ENCODE measurements around the gene TFDP1.
A peak's percentile ranks its signal among the peaks of the same experiment; 100 is the strongest.
"Not testable (repeated sequence)": the region's sequence is repeated elsewhere in the genome, so short reads cannot be mapped to it uniquely, and the experiment has no call there.

TFDP1 gene

GRCh38 chr13:113617961-113618360, 33.4 kb downstream of the TFDP1 start:
- TF ChIP-seq, protein P1, sequence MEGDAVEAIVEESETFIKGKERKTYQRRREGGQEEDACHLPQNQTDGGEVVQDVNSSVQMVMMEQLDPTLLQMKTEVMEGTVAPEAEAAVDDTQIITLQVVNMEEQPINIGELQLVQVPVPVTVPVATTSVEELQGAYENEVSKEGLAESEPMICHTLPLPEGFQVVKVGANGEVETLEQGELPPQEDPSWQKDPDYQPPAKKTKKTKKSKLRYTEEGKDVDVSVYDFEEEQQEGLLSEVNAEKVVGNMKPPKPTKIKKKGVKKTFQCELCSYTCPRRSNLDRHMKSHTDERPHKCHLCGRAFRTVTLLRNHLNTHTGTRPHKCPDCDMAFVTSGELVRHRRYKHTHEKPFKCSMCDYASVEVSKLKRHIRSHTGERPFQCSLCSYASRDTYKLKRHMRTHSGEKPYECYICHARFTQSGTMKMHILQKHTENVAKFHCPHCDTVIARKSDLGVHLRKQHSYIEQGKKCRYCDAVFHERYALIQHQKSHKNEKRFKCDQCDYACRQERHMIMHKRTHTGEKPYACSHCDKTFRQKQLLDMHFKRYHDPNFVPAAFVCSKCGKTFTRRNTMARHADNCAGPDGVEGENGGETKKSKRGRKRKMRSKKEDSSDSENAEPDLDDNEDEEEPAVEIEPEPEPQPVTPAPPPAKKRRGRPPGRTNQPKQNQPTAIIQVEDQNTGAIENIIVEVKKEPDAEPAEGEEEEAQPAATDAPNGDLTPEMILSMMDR (conservative IDR thresholded peaks at IDR 0.05; ENCODE audit: low read depth) = no peak
- ChIA-PET POLR2A (ENCODE audit: low non-redundant PET) (no interaction called here), CTCF (no interaction called here)
- no peak overlapping the region for H3K27ac ChIP-seq
- DNase-seq (ENCODE audit: low spot score) = no peak

DNA sequence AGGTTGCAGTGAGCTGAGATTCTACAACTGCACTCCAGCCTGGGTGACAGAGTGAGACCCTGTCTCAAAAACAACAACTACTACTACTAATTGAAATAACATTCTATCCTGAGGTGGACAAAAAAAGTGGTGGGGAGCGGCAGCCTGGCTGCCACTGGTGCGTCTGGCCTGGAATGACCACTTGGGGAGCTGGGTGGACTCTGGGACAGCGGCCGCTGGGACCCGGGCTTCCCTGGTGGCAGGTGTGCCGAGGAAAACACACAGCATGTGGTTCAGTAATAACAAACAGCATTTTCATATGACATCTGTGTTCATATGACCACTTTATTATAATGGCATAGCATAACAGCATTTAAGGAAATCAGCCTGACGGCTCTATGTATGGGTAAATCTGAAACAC, 33.9 kb downstream of the TFDP1 start:
- ChIA-PET POLR2A (ENCODE audit: low non-redundant PET) (no interaction called here), CTCF (no interaction called here)
- no peak for DNase-seq (ENCODE audit: low spot score)
- TF ChIP-seq, protein P1 (conservative IDR thresholded peaks at IDR 0.05; ENCODE audit: low read depth) = no peak
- no peak overlapping the region for H3K27ac ChIP-seq

- ChIA-PET CTCF (no interaction called here), POLR2A (ENCODE audit: low non-redundant PET) (no interaction called here)
- TF ChIP-seq, protein P1 (conservative IDR thresholded peaks at IDR 0.05; ENCODE audit: low read depth) = no peak
- peak overlapping the region; percentile 42 for H3K27ac ChIP-seq
- no peak for DNase-seq (ENCODE audit: low spot score)
These were observed 35.7 kb downstream of the TFDP1 start for GRCh38 chr13:113620036-113620796.

DNA sequence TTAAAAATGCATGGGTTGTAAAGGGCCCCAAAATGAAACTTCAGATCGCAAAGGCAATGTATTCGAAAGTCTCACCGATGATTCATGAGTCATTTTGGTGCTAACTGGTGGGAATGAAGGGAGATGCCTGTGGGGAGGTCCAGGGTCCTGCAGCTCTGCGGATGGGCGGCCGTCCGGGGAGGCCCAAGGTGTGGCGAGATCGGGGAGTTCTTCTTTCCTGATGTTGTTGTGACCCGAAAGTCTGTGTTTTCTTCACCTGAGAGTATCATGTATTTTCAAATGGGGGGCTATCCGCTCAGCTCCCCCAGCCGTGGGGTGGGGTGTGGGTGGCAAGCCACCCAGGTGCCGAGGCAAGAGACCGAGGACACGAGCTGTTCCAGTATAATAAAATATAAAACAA, 36.5 kb downstream of the TFDP1 start:
- ChIA-PET CTCF (no interaction called here), POLR2A (ENCODE audit: low non-redundant PET) (no interaction called here)
- DNase-seq (ENCODE audit: low spot score) = no peak
- TF ChIP-seq, protein P1 (conservative IDR thresholded peaks at IDR 0.05; ENCODE audit: low read depth) = no peak
- H3K27ac ChIP-seq = no peak overlapping the region

DNA sequence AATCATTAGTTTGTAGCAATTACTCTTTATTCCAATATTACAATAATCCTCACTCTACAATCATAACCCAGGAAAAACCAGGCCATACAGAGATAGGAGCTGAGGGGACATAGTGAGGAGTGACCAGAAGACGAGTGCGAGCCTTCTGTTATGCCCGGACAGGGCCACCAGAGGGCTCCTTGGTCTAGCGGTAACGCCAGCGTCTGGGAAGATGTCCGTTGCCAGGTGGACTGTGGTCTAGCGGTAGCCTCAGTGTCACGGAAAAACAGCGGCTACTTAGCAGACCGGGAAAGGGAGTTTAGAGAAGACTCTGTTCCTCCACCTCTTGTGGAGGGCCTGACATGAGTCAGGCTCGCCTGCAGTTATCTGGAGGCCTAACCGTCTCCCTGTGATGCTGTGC, 36.9 kb downstream of the TFDP1 start:
- DNase-seq (ENCODE audit: low spot score); CTCF ChIA-PET; POLR2A ChIA-PET (ENCODE audit: low non-redundant PET); H3K27ac ChIP-seq: not testable (repeated sequence)
- TF ChIP-seq, protein P1 (conservative IDR thresholded peaks at IDR 0.05; ENCODE audit: low read depth) = peak; percentile 14; the same call in 1 of the 2 replicates

DNA sequence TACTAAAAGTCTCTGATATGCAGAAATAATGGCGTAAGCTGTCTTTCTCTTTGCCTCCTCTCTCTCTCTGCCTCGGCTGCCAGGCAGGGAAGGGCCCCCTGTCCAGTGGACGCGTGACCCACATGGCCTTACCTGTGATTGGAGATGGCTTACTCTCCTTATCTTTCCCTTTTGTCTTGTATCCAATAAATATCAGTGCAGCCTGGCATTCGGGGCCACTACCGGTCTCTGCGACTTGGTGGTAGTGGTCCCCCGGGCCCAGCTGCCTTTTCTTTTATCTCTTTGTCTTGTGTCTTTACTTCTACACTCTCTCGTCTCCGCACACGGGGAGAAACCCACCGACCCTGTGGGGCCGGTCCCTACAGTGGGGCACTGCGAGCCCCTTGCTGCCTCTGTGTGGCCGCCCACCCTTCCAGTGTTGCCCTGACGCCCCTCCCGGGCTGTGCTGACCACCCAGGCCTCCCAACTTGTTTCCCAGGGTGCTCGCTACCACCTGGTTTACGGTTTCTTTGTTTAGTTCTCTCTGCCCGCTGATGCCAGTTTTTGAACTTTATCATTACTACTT, 37.5 kb downstream of the TFDP1 start:
- POLR2A ChIA-PET (ENCODE audit: low non-redundant PET); H3K27ac ChIP-seq; CTCF ChIA-PET; DNase-seq (ENCODE audit: low spot score): not testable (repeated sequence)

DNA sequence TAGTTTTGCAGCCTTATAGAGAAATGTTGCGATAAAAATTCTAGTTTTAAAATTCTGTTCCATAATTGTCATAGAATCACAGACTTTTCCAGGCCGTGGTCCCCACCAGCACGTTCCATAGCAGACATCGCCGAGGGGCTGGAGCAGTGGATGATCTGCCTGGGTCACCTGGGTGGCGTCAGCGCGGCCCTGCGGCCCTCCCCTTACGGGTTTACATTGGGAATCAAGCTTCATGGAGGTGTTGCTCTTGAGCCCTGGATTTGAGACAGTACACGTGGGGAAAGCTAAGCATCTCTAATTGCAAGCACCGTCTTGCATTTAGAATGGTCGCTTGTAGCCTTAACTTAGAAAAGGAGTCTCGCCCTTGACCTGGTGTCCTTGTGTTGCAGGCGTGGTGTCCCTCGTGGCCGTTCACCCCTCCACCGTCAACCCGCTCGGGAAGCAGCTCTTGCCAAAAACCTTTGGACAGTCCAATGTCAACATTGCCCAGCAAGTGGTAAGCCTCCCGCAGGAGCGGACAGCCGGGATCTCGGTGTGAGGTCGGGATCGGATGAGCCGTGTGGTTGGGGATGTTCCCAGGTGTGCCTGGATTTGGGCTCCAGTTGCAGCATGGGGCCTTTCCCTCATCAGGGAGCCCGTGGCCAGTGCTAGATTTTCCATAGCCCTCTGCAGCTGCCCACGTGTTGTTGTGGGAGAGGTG, 38.4 kb downstream of the TFDP1 start:
- POLR2A ChIA-PET (ENCODE audit: low non-redundant PET) = no interaction called here
- CTCF ChIA-PET = no interaction called here
- no peak for DNase-seq (ENCODE audit: low spot score)
- TF ChIP-seq, protein P1 (conservative IDR thresholded peaks at IDR 0.05; ENCODE audit: low read depth) = no peak
- H3K27ac ChIP-seq = no peak overlapping the region

Measured in RWPE1 (cell line).